ENCODE measurements around the gene RAD23B. TPM values are rescaled to one million over a fixed set of nuclear protein-coding genes. Genes with fewer than 3 reads are reported as not detected.

The RAD23B gene
- total and polyA plus RNA-seq, 8 donors, result 19.5 to 81.2 (median 65.3) TPM

DNA sequence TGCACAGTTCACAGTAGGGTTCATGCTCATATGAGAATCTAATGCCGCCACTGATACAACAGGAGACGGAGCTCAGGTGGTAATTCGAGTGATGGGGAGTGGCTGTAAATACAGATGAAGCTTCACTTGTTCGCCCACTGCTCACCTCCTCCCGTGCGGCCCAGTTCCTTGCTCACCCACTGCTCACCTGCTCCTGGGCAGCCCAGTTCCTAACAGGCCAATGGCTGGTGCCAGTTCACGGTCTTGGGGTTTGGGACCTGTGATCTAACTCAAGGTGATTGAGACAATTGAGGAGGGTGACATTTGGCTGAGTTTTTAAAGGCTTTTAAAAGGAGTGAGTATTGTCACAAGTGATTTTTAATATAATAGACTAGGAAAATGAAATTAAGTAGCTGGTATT, 45.4 kb downstream of the RAD23B start:
- Histone ChIP-seq H3K9me3 (no peaks in the 10 kb centered on the region), H3K27ac (no peak overlapping the region), H3K36me3 (peaks cover 0 to 51% (median 24%) of the 10 kb centered on the region in 3 donors), H3K27me3 (no peaks in the 10 kb centered on the region), H3K4me1 (no peaks in the 10 kb centered on the region), H3K4me3 (no peak overlapping the region)
- 96 to 98% methylated on average over 7 of the region's 7 CpGs for WGBS, 2 donors
- FAIRE-seq (no peak), DNase-seq (no peak), ATAC-seq (no peak)
- TF ChIP-seq, protein P1, sequence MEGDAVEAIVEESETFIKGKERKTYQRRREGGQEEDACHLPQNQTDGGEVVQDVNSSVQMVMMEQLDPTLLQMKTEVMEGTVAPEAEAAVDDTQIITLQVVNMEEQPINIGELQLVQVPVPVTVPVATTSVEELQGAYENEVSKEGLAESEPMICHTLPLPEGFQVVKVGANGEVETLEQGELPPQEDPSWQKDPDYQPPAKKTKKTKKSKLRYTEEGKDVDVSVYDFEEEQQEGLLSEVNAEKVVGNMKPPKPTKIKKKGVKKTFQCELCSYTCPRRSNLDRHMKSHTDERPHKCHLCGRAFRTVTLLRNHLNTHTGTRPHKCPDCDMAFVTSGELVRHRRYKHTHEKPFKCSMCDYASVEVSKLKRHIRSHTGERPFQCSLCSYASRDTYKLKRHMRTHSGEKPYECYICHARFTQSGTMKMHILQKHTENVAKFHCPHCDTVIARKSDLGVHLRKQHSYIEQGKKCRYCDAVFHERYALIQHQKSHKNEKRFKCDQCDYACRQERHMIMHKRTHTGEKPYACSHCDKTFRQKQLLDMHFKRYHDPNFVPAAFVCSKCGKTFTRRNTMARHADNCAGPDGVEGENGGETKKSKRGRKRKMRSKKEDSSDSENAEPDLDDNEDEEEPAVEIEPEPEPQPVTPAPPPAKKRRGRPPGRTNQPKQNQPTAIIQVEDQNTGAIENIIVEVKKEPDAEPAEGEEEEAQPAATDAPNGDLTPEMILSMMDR (IDR thresholded peaks at IDR 0.05), result no peak
- intact Hi-C loops (cut with DNase I), result no loop called here

DNA sequence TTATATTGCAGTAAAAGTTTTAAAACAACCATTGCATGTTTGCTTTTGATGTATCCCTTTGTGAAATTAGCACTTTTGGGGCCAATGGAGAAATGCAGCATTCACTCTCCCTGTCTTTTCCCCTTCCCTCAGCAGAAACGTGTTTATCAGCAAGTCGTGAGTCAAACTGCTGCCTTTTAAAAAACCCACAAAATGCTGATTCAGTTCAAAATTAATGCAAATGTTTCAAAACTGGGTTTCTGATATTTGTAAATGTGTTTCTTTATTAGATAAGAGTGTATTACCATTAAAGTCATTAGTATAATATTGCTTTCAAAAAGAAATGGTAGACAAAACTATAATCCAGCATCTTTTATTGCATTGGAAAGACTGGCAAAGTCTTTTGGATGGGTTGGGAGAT, 47.3 kb downstream of the RAD23B start:
- WGBS, 2 donors, result 75 to 77% methylated on average over 2 of the region's 2 CpGs
- ATAC-seq (no peak), DNase-seq (no peak), FAIRE-seq (no peak)
- Histone ChIP-seq H3K27me3 (no peaks in the 10 kb centered on the region), H3K4me3 (no peak overlapping the region), H3K9me3 (no peaks in the 10 kb centered on the region), H3K36me3 (peaks cover 0 to 35% (median 19%) of the 10 kb centered on the region in 3 donors), H3K27ac (no peak overlapping the region), H3K4me1 (no peaks in the 10 kb centered on the region)
- intact Hi-C loops (cut with DNase I), result no loop called here
- TF ChIP-seq, protein P1 (IDR thresholded peaks at IDR 0.05), result no peak

DNA sequence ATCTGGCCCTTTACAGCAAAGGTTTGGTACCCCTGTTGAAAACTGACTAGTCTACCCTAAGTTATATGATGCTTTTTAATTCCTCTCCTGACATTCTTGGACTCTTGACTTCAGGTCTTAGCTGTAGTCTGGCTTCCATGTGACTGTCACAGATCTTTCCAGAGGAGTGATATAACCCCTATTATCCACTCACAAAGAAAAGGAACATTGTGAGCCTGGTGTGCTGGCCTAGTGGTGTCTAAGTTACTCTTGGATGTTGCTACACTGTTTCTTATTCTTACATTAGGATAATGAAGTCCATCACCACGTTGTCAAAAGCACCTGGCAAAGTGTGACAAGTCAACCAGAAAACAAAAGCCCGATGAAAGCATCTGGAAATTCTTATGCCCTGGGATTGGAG, 49.8 kb downstream of the RAD23B start:
- H3K4me1 ChIP-seq, result peaks cover 0 to 10% (median 0%) of the 10 kb centered on the region in 3 donors
- WGBS, 2 donors, result 85 to 87% methylated on average over 2 of the region's 2 CpGs
- H3K27ac ChIP-seq, result no peak overlapping the region
- FAIRE-seq (no peak), DNase-seq (no peak), ATAC-seq (no peak)
- H3K36me3 ChIP-seq, result peaks cover 0 to 26% (median 18%) of the 10 kb centered on the region in 3 donors
- H3K4me3 ChIP-seq, result no peak overlapping the region
- intact Hi-C loops (cut with DNase I), result no loop called here
- H3K27me3 ChIP-seq, result no peaks in the 10 kb centered on the region
- TF ChIP-seq, protein P1 (IDR thresholded peaks at IDR 0.05), result no peak
- no peaks in the 10 kb centered on the region for H3K9me3 ChIP-seq

DNA sequence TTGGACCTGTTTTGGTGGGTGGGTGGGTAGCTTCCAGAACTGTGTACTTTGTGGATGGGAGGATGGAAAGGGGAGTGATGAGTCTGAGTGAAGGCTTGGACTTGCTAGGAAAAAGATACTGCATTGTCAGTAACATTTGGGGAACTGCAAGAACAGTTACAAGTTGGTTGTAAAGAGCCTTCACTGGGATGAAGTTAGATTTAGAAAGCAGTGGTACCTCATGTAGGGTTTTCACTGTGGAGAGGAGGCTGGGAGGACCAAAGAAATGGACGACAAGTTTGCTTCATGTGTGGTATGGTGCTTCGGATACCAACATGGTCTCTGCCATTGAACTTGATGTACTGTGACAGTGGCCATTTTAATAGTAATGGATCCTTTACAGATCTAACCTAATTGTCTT, 50.3 kb downstream of the RAD23B start:
- no peak overlapping the region for H3K4me3 ChIP-seq
- H3K36me3 ChIP-seq, result peaks cover 0 to 26% (median 18%) of the 10 kb centered on the region in 3 donors
- no peak for DNase-seq
- TF ChIP-seq, protein P1 (IDR thresholded peaks at IDR 0.05), result no peak
- no peaks in the 10 kb centered on the region for H3K9me3 ChIP-seq
- H3K4me1 ChIP-seq, result peaks cover 0 to 10% (median 0%) of the 10 kb centered on the region in 3 donors
- FAIRE-seq, result no peak
- H3K27ac ChIP-seq, result no peak overlapping the region
- H3K27me3 ChIP-seq, result no peaks in the 10 kb centered on the region
- 92 to 96% methylated on average over 2 of the region's 2 CpGs for WGBS, 2 donors
- ATAC-seq, result no peak
- intact Hi-C loops (cut with DNase I), result no loop called here

DNA sequence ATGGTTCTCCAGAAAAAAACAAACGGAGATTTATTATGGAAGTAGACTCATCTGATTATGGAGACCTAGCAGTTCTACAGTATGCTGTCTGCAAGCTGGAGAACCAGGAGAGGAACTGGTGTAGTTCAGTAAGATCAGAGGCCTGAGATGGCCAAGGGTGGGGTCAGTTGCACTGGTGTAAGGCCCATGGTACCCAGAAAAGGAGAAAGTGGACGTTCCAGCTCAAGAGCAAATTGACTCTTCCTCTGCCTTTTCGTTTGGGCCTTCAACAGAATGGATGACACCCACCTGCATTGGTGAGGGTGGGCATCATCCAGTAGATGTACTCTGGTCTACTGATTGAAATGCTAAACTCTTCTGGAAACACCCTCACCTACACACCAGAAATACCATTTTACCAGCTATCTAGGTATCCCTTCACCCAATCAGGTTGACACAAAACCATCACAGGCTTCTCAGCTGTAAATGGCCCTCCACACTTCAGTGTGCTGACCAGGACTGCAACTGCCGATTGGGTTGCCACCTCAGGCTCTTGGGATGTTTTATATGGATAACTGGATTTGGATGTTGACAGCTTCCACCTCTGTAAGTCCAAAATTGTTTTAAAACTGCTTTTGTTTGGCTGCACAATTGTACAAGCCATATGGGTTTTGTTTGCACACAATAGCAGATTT, 51.2 kb downstream of the RAD23B start:
- Histone ChIP-seq H3K4me3 (no peak overlapping the region), H3K4me1 (peaks cover 0 to 10% (median 0%) of the 10 kb centered on the region in 3 donors), H3K36me3 (peaks cover 0 to 24% (median 18%) of the 10 kb centered on the region in 3 donors), H3K27ac (no peak overlapping the region), H3K27me3 (no peaks in the 10 kb centered on the region), H3K9me3 (no peaks in the 10 kb centered on the region)
- TF ChIP-seq, protein P1 (IDR thresholded peaks at IDR 0.05), result no peak
- FAIRE-seq (no peak), DNase-seq (no peak), ATAC-seq (no peak)
- intact Hi-C loops (cut with DNase I), result no loop called here
- WGBS, 2 donors, result 92 to 94% methylated on average over 4 of the region's 4 CpGs

Data from pancreas (tissue), 10 donors.